ENCODE results near the gene AHSG.

DNA sequence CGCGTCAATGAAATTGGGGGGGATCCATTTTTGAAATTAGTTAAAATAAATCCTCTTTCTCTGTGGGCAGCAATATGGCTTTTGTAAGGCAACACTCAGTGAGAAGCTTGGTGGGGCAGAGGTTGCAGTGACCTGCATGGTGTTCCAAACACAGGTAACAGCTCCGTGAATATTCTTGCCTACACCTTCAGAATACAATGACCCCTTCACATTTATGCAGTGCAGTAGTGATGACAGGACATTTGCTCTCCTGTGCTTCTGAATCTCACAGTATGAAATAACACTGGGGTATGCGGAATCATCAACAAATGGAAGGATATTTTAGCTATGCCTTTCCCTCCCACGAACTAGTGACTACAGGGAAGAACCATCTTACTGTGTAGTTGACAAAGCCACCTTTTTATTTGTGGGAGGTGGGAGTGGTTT lies 6.9 kb downstream of the AHSG start:
- TF ChIP-seq CTCF (optimal IDR thresholded peaks at IDR 0.05 in 1 of 3, IDR thresholded peaks at IDR 0.05 in 1 of 3, conservative IDR thresholded peaks at IDR 0.05 in 1 of 3; ENCODE audit: extremely low read depth in 1 of 3, insufficient read depth in 2 of 3, low read length in 3 of 3) (no peak), EZH2 (IDR thresholded peaks at IDR 0.05; ENCODE audit: low read length) (no peak)

Data from keratinocyte (primary cell).